Muscle layer of colon (tissue), 2 donors: ENCODE results near the gene AQP2.

Experiments used
- H3K27ac ChIP-seq: one replicate; pipeline ENCODE4 v1.7.0; 2013; ENCODE audit warnings: low read depth, mild to moderate bottlenecking, low read length, moderate library complexity
- H3K27me3 ChIP-seq, 2 donors: one replicate each; pipeline ENCODE4 v1.7.0; 2013; ENCODE audit warnings: low read length in 2 of 2, mild to moderate bottlenecking in 2 of 2; ENCODE audit not compliant: insufficient read depth in 2 of 2, control insufficient read depth in 1 of 2
- H3K36me3 ChIP-seq: one replicate; pipeline ENCODE4 v1.7.0; 2013; ENCODE audit warnings: mild to moderate bottlenecking, low read length; ENCODE audit not compliant: insufficient read depth
- H3K4me1 ChIP-seq: one replicate; pipeline ENCODE4 v1.7.0; 2013; ENCODE audit warnings: mild to moderate bottlenecking, low read length; ENCODE audit not compliant: insufficient read depth
- H3K4me3 ChIP-seq, 2 donors: one replicate each; pipeline ENCODE4 v1.7.0; 2013; ENCODE audit warnings: low read length in 2 of 2, low read depth in 1 of 2, mild to moderate bottlenecking in 1 of 2, moderate library complexity in 1 of 2
- H3K9ac ChIP-seq: one replicate; pipeline ENCODE4 v1.7.0; 2013; ENCODE audit warnings: low read length
- H3K9me3 ChIP-seq: one replicate; pipeline ENCODE4 v1.7.0; 2013; ENCODE audit warnings: mild to moderate bottlenecking, low read length
- donor health status: abdominal sarcoma.
- donor health status: Adenocarcinoma of cecum.

Gene AQP2

DNA sequence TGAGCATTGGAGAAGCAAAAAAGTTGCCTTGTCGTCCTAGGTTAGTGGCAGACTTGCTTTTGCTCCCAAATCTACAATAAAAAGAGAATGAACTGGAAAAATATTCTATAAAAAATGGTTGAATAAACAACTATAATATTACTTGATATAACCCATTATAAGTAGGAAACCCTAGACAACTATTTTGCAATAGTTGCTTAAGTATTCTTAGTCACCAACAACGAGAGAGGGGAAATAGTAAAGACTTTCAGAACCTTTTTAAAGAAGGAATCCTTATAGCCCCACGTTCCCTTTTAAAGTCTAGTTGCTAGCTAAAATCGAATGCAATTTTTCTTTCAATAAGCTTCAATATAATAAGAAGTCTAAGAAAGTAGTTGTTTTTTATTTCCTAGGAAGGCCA lies 39.7 kb downstream of the AQP2 start:
- Histone ChIP-seq H3K9ac (no peak overlapping the region), H3K27me3 (no peaks in the 10 kb centered on the region), H3K27ac (peak overlapping the region; percentile 14), H3K9me3 (no peaks in the 10 kb centered on the region), H3K4me1 (peaks cover 32% of the 10 kb centered on the region), H3K4me3 (no peak overlapping the region), H3K36me3 (peaks cover 4% of the 10 kb centered on the region)

- no peak overlapping the region for H3K4me3 ChIP-seq
- H3K9me3 ChIP-seq, result no peaks in the 10 kb centered on the region
- H3K27ac ChIP-seq, result no peak overlapping the region
- H3K36me3 ChIP-seq, result peaks cover 10% of the 10 kb centered on the region
- H3K4me1 ChIP-seq, result peaks cover 3% of the 10 kb centered on the region
- H3K27me3 ChIP-seq, result no peaks in the 10 kb centered on the region
- H3K9ac ChIP-seq, result no peak overlapping the region
Observed at GRCh38 chr12:49998453-49998852, 47.9 kb downstream of the AQP2 start.

- Histone ChIP-seq H3K36me3 (peaks cover 7% of the 10 kb centered on the region), H3K9me3 (no peaks in the 10 kb centered on the region), H3K27ac (peak overlapping the region; percentile 75), H3K4me1 (peaks cover 42% of the 10 kb centered on the region), H3K9ac (no peak overlapping the region), H3K27me3 (no peaks in the 10 kb centered on the region), H3K4me3 (no peak overlapping the region)
Observed at GRCh38 chr12:50003595-50003994, 53.1 kb downstream of the AQP2 start.

DNA sequence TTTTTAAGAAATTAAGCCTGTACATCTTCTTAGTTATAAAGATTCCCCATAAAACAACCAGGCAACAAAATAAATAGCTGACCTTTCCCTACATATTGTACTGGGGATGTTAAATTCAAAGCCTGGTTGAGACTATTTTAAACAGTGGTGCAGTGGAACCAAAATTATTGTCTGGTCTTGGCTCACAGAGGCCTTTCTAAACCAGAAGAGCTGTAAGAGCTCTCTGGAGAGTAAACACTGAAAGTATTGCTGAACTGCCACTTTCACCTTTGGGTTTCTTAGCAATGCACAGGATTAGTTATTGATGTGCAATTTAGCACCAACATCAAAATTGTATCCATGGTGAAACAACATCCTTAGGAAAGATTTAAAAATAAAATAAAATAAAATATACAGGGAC lies 54.2 kb downstream of the AQP2 start:
- Histone ChIP-seq H3K36me3 (peaks cover 5% of the 10 kb centered on the region), H3K27me3 (no peaks in the 10 kb centered on the region), H3K4me1 (peaks cover 42% of the 10 kb centered on the region), H3K9ac (no peak overlapping the region), H3K27ac (peak overlapping the region; percentile 81), H3K4me3 (no peak overlapping the region), H3K9me3 (no peaks in the 10 kb centered on the region)

DNA sequence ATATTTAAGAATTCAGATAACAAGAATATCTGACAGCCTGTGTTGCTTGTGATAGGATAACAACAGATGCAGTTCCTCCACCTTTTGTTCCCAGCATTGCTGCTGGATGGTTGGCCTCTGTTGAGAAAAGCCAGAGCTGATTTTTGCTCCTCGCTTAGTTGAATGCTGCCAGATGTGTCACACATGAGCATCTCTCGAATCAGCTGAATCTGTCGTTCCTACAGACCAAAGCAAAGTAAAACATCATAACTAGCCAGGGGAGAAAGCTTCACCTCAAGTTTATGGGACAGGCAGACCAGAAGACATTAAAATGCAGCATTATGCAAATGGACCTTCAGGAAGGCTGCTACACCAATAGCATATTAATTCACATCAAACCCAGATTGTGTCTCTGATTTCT lies 54.6 kb downstream of the AQP2 start:
- H3K27ac ChIP-seq, result peak overlapping the region; percentile 81
- no peak overlapping the region for H3K4me3 ChIP-seq
- no peaks in the 10 kb centered on the region for H3K27me3 ChIP-seq
- H3K9ac ChIP-seq, result no peak overlapping the region
- peaks cover 42% of the 10 kb centered on the region for H3K4me1 ChIP-seq
- peaks cover 5% of the 10 kb centered on the region for H3K36me3 ChIP-seq
- H3K9me3 ChIP-seq, result no peaks in the 10 kb centered on the region

- H3K27me3 ChIP-seq, result no peaks in the 10 kb centered on the region
- no peaks in the 10 kb centered on the region for H3K36me3 ChIP-seq
- H3K4me1 ChIP-seq, result peaks cover 42% of the 10 kb centered on the region
- H3K9me3 ChIP-seq, result no peaks in the 10 kb centered on the region
- H3K4me3 ChIP-seq, result no peak overlapping the region
- H3K9ac ChIP-seq, result no peak overlapping the region
- H3K27ac ChIP-seq, result peak overlapping the region; percentile 81
Observed at GRCh38 chr12:50006280-50006679, 55.7 kb downstream of the AQP2 start.

DNA sequence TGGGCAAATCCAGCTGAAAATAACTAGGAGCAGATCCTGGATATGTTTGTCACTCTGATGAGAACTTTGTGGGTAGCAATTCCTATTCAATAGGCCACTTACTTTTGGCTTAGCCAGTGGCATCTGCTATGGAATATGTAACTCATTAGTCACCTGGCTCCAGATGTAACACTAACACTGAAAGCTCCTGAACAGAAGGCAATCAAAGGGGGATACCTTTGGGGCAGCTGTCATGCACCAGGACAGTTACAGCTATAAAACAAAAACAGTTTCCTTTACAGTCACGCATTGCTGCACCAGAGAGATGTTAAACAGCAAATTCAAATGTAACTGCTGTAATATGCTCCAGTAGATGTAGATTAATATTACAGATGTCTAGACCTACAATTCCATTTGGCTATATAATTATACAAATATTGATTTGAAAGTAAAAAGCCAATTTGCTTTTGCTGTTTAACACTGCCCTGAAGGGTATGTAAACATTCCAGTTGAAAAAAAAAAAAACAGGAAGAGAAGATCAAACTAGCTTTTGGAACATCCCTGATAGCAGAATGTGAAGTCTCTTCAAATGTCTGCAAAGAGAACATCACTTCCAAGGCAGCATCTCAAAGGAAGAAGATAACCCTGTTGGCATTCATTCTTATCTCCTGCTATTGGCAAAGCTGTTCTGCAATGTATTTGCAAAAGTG lies 56.4 kb downstream of the AQP2 start:
- Histone ChIP-seq H3K9me3 (no peaks in the 10 kb centered on the region), H3K4me1 (peaks cover 42% of the 10 kb centered on the region), H3K27ac (peak overlapping the region; percentile 54), H3K27me3 (no peaks in the 10 kb centered on the region), H3K36me3 (no peaks in the 10 kb centered on the region), H3K9ac (no peak overlapping the region), H3K4me3 (no peak overlapping the region)
